Skeletal muscle satellite cell (primary cell): ENCODE results near the gene CELSR2.
"Not testable (repeated sequence)": the region's sequence is repeated elsewhere in the genome, so short reads cannot be mapped to it uniquely, and the experiment has no call there.

ENCODE experiments used
- H3K27me3 ChIP-seq: 2 replicates; pipeline ENCODE4 v1.7.0; 2013; ENCODE audit warnings: low read length; ENCODE audit not compliant: control insufficient read depth, insufficient read depth
- H3K36me3 ChIP-seq: 2 replicates; pipeline ENCODE4 v1.7.0; 2013; ENCODE audit warnings: mild to moderate bottlenecking, control low read depth, low read length; ENCODE audit not compliant: insufficient read depth
- H3K4me1 ChIP-seq: 2 replicates; pipeline ENCODE4 v1.7.0; 2013; ENCODE audit warnings: low read length; ENCODE audit not compliant: control insufficient read depth, insufficient read depth
- H3K4me2 ChIP-seq: 2 replicates; pipeline ENCODE4 v1.7.0; 2013; ENCODE audit warnings: mild to moderate bottlenecking, low read length
- H3K4me3 ChIP-seq: 2 replicates; pipeline ENCODE4 v1.7.0; 2013; ENCODE audit warnings: low read length
- H3K9ac ChIP-seq: 2 replicates; pipeline ENCODE4 v1.7.0; 2013; ENCODE audit warnings: mild to moderate bottlenecking, low read depth, low read length, moderate library complexity
- H3K9me3 ChIP-seq: replicated peaks from 2 replicates; pipeline ENCODE4 v1.7.0; 2013; ENCODE audit warnings: mild to moderate bottlenecking, control low read depth, low read length

Gene CELSR2

GRCh38 chr1:109279615-109280278 lies 30.4 kb downstream of the CELSR2 start:
- Histone ChIP-seq H3K9ac (no peak overlapping the region), H3K27me3 (no peaks in the 10 kb centered on the region), H3K9me3 (no peaks in the 10 kb centered on the region), H3K36me3 (peaks cover 20% of the 10 kb centered on the region), H3K4me2 (no peak overlapping the region), H3K4me1 (peaks cover 47% of the 10 kb centered on the region), H3K4me3 (no peak overlapping the region)

GRCh38 chr1:109280862-109281261 lies 31.5 kb downstream of the CELSR2 start:
- H3K4me2 ChIP-seq = peak overlapping the region; percentile 97
- H3K9me3 ChIP-seq = no peaks in the 10 kb centered on the region
- H3K4me1 ChIP-seq = peaks cover 37% of the 10 kb centered on the region
- peaks cover 20% of the 10 kb centered on the region for H3K36me3 ChIP-seq
- H3K4me3 ChIP-seq = no peak overlapping the region
- no peak overlapping the region for H3K9ac ChIP-seq
- H3K27me3 ChIP-seq = no peaks in the 10 kb centered on the region

- peaks cover 31% of the 10 kb centered on the region for H3K4me1 ChIP-seq
Measured at GRCh38 chr1:109281680-109282496, 32.5 kb downstream of the CELSR2 start.

DNA sequence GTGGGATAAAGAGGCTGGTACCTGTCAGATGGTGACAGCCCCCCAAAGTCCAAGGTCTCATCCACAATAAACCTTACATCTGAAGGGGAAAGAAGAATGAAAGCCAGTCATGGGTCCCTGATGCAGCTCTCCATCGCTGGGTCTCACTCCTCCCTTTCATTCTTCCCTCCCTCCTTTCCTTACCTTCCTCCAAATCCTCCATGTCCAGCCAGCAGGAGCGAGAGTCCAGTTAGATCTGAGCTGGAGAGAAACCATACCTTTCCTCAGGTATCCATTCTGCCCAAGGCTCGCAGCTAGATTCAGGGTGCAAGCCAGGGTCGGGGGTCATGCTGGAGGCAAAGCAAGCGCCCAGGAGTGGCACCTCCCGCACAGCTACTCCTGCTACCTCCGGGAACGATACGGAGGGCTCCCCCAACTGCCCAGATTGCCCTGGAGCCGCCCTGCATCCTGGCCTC lies 33.2 kb downstream of the CELSR2 start:
- H3K27me3 ChIP-seq = no peaks in the 10 kb centered on the region
- no peaks in the 10 kb centered on the region for H3K9me3 ChIP-seq
- peak overlapping the region; percentile 97 for H3K4me2 ChIP-seq
- peak overlapping the region; percentile 84 for H3K9ac ChIP-seq
- H3K4me3 ChIP-seq = peak overlapping the region; percentile 96
- peaks cover 20% of the 10 kb centered on the region for H3K36me3 ChIP-seq
- H3K4me1 ChIP-seq = peaks cover 28% of the 10 kb centered on the region

More at GRCh38 chr1:109281680-109282496, 32.5 kb downstream of the CELSR2 start:
- no peaks in the 10 kb centered on the region for H3K9me3 ChIP-seq
- H3K9ac ChIP-seq = peak overlapping the region; percentile 84
- H3K4me3 ChIP-seq = peak overlapping the region; percentile 96
- peaks cover 20% of the 10 kb centered on the region for H3K36me3 ChIP-seq
- H3K4me2 ChIP-seq = peak overlapping the region; percentile 97
- H3K27me3 ChIP-seq = no peaks in the 10 kb centered on the region

GRCh38 chr1:109282952-109283747 lies 33.8 kb downstream of the CELSR2 start, which contains the start of gene PSRC1:
PSRC1 (minus strand) TSS chr1:109283145.
- no peaks in the 10 kb centered on the region for H3K9me3 ChIP-seq
- peaks cover 15% of the 10 kb centered on the region for H3K36me3 ChIP-seq
- H3K9ac ChIP-seq = peak within 1 kb of the TSS; percentile 84
- H3K4me2 ChIP-seq = peak within 1 kb of the TSS; percentile 97
- H3K4me1 ChIP-seq = peaks cover 28% of the 10 kb centered on the region
- H3K4me3 ChIP-seq = peak within 1 kb of the TSS; percentile 96
- no peaks in the 10 kb centered on the region for H3K27me3 ChIP-seq

- H3K4me2 ChIP-seq = peak overlapping the region; percentile 97
- H3K27me3 ChIP-seq = no peaks in the 10 kb centered on the region
- peaks cover 10% of the 10 kb centered on the region for H3K36me3 ChIP-seq
- H3K9ac ChIP-seq = peak overlapping the region; percentile 84
- peaks cover 28% of the 10 kb centered on the region for H3K4me1 ChIP-seq
- H3K4me3 ChIP-seq = peak overlapping the region; percentile 96
- H3K9me3 ChIP-seq = no peaks in the 10 kb centered on the region
Measured at GRCh38 chr1:109283748-109284600, 34.6 kb downstream of the CELSR2 start.

- not testable (repeated sequence) for H3K4me3 ChIP-seq, H3K36me3 ChIP-seq, H3K9ac ChIP-seq
Measured at GRCh38 chr1:109286762-109287161, 37.4 kb downstream of the CELSR2 start.

DNA sequence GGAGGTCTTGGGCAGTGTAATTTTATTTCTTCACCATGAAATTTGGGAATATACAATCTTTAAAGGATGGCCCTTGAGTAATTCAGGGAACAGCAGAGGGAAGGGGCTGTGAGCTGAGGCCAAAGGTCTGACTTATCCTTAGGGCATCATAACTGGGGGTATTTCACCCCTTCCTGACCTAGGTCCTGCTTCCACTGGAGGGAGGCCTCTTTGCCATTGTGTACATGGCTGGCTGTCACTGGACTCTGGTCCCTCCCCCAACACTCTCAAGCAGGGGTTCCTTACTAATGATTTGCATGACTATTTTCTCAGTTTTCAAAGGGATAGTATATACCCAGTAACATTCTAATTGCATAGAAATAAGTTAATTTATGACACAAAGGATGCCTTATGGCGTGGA lies 40.8 kb downstream of the CELSR2 start:
- Histone ChIP-seq H3K4me1 (peaks cover 5% of the 10 kb centered on the region), H3K9ac (no peak overlapping the region), H3K4me3 (no peak overlapping the region), H3K9me3 (no peaks in the 10 kb centered on the region), H3K27me3 (no peaks in the 10 kb centered on the region), H3K36me3 (no peaks in the 10 kb centered on the region), H3K4me2 (no peak overlapping the region)

More at GRCh38 chr1:109286762-109287161, 37.4 kb downstream of the CELSR2 start:
- H3K4me2 ChIP-seq, H3K27me3 ChIP-seq, H3K9me3 ChIP-seq: not testable (repeated sequence)
- peaks cover 19% of the 10 kb centered on the region for H3K4me1 ChIP-seq

DNA sequence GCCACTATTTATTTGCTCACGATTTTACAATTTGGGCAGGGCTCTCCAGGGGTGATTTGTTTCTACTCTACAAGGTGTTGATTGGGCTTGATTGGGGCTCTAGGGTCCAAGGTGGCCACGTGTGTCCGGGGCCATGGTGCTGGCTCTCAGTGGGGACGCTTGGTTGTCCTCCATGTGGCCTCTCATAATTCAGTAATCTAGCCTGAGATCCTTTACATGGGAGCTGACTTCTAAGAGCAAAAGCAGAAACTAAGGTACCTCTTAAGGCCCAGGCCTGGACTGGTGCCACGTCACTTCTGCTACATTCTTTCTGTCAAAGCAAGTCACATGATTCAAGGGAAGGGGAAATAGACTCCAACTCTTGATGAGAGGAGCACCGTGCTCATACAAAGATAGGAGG lies 41.7 kb downstream of the CELSR2 start:
- Histone ChIP-seq H3K36me3 (no peaks in the 10 kb centered on the region), H3K27me3 (no peaks in the 10 kb centered on the region), H3K9ac (no peak overlapping the region), H3K4me2 (no peak overlapping the region), H3K4me3 (no peak overlapping the region), H3K4me1 (peaks cover 5% of the 10 kb centered on the region), H3K9me3 (no peaks in the 10 kb centered on the region)

DNA sequence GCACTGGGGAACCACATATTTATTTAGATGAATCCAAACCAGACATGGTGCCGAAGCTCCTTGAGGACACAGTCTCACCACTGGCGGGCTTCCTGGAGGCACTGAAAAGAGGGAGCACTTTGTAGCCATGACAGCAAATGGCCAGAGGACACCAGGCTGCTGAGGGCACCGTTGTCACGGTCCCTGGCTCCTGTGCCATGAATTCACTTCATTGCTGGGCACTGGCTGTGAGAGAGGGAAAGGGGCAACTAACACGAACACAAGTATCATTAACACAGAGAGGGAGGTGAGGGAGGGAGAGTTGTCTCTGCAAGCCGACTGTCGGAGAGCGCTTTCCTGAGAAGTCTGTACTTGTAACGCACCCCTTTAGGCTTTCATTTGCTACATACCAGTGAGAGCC lies 43.0 kb downstream of the CELSR2 start:
- H3K27me3 ChIP-seq = no peaks in the 10 kb centered on the region
- H3K4me3 ChIP-seq = no peak overlapping the region
- no peaks in the 10 kb centered on the region for H3K36me3 ChIP-seq
- H3K4me1 ChIP-seq = peaks cover 5% of the 10 kb centered on the region
- no peak overlapping the region for H3K4me2 ChIP-seq
- no peaks in the 10 kb centered on the region for H3K9me3 ChIP-seq
- no peak overlapping the region for H3K9ac ChIP-seq
